Neutrophil (primary cell): Measurements from ENCODE around the gene MYO18A.

Experiments used
- H3K27ac ChIP-seq: fragments of 200-600 bp; sonication (generic); 2 replicates; pipeline ENCODE4 v1.5.1; 2016; ENCODE audit warnings: mild to moderate bottlenecking, moderate library complexity
- H3K27me3 ChIP-seq: fragments of 200-600 bp; sonication (generic); 2 replicates; pipeline ENCODE4 v1.6.0; 2016; ENCODE audit warnings: mild to moderate bottlenecking
- H3K36me3 ChIP-seq: fragments of 200-600 bp; sonication (generic); 2 replicates; pipeline ENCODE4 v1.5.1; 2017
- H3K4me1 ChIP-seq, 2 experiments: fragments of 200-600 bp in 1 of 2; sonication (generic) in 1 of 2; 1 replicate in 1 of 2; 2 replicates in 1 of 2; pipeline versions ENCODE4 v1.5.1 to v1.6.1; 2013 to 2016; ENCODE audit warnings: low read depth in 1 of 2, low read length in 1 of 2, mild to moderate bottlenecking in 1 of 2, moderate library complexity in 1 of 2; ENCODE audit not compliant: control insufficient read depth in 1 of 2, insufficient read depth in 1 of 2
- H3K4me3 ChIP-seq, 2 experiments: fragments of 200-600 bp in 1 of 2; sonication (generic) in 1 of 2; 1 replicate in 1 of 2; 2 replicates in 1 of 2; pipeline ENCODE4 v1.5.1; 2013 to 2016; ENCODE audit warnings: low read depth in 1 of 2, low read length in 1 of 2, mild to moderate bottlenecking in 1 of 2, moderate library complexity in 1 of 2
- H3K9me3 ChIP-seq: fragments of 200-600 bp; sonication (generic); 2 replicates; pipeline ENCODE4 v1.5.1; 2016
- CTCF ChIP-seq: fragments of 200-600 bp; sonication (generic); IDR thresholded peaks from 2 replicates; pipeline ENCODE4 v1.5.1; 2016; ENCODE audit warnings: antibody characterized with exemption

Gene MYO18A

DNA sequence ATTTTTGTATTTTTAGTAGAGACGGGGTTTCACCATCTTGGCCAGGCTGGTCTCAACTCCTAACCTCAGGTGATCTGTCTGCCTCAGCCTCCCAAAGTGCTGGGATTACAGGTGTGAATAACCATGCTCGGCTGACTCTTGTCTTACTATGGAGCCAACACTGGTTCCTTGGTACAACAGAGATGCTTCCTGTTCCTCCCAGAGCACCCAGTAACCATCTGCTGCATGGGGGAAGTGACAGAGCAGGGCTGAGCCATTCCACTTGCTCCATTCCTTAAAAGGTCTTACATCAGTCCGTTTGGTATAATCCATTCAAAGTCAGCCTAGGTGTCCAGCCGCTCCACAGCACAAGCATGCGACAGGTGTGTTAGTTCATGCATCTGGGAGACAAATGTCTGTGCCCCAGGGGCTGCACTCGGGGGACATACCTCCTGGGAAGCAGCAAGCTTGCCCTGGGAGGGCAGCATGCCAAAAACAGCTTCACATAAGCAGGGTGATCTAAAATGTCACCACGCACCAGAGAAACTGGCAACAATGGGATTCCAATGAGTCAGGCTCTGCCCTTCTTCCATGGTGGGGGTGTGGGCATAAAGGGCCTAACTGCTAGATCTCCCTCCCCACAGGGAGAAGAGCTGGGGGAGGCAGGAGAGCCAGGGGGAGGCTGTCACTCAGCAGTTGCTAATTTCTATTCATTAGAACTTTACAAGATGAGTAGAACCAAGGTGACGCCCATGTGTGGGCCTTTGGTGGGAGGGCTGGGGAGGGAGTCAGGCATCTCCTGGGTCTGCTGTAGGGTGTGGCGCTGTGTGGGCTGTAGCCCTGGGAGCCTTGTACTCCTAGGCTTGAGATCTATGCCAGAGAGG lies 101.8 kb downstream of the MYO18A start:
- no peaks in the 10 kb centered on the region for H3K9me3 ChIP-seq
- H3K36me3 ChIP-seq: peaks cover 96% of the 10 kb centered on the region
- H3K27me3 ChIP-seq: no peaks in the 10 kb centered on the region
- H3K4me3 ChIP-seq: no peak overlapping the region
- no peak overlapping the region for H3K27ac ChIP-seq
- no peak for TF ChIP-seq CTCF
- H3K4me1 ChIP-seq: no peaks in the 10 kb centered on the region

GRCh38 chr17:29077320-29077719 lies 102.9 kb downstream of the MYO18A start:
- H3K36me3 ChIP-seq: peaks cover 86% of the 10 kb centered on the region
- H3K27me3 ChIP-seq: no peaks in the 10 kb centered on the region
- H3K27ac ChIP-seq: no peak overlapping the region
- H3K9me3 ChIP-seq: no peaks in the 10 kb centered on the region
- no peaks in the 10 kb centered on the region for H3K4me1 ChIP-seq
- no peak for TF ChIP-seq CTCF
- H3K4me3 ChIP-seq: no peak overlapping the region

- H3K27ac ChIP-seq: no peak overlapping the region
- no peak for TF ChIP-seq CTCF
- H3K4me1 ChIP-seq: no peaks in the 10 kb centered on the region
- peaks cover 80% of the 10 kb centered on the region for H3K36me3 ChIP-seq
- no peak overlapping the region for H3K4me3 ChIP-seq
- no peaks in the 10 kb centered on the region for H3K27me3 ChIP-seq
- H3K9me3 ChIP-seq: no peaks in the 10 kb centered on the region
Measured at GRCh38 chr17:29076722-29077121, 103.5 kb downstream of the MYO18A start.

DNA sequence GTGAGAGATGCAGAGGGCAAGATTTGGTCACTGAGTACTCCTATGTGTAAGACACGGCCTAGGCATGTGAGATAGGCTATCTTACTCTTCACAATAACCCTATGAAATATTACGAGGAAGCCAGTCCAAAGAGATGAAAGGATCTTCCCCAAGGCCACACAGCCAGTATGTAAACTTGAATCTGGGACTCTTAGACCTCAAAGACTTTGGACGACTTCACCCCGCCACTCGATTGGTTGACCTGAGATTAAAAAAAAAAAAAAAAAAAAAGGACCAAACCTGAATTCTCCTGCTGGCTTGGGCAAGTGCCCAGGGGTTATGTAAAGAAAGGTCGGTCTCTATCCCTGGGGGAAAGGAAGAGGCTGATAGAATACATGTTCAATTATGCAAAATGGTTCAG lies 104.1 kb downstream of the MYO18A start:
- H3K9me3 ChIP-seq: no peaks in the 10 kb centered on the region
- no peaks in the 10 kb centered on the region for H3K4me1 ChIP-seq
- H3K27ac ChIP-seq: no peak overlapping the region
- TF ChIP-seq CTCF: no peak
- peaks cover 74% of the 10 kb centered on the region for H3K36me3 ChIP-seq
- H3K4me3 ChIP-seq: no peak overlapping the region
- no peaks in the 10 kb centered on the region for H3K27me3 ChIP-seq

- Histone ChIP-seq H3K27me3 (no peaks in the 10 kb centered on the region), H3K4me3 (no peak overlapping the region), H3K9me3 (no peaks in the 10 kb centered on the region), H3K27ac (no peak overlapping the region), H3K4me1 (no peaks in the 10 kb centered on the region), H3K36me3 (peaks cover 58% of the 10 kb centered on the region)
- no peak for TF ChIP-seq CTCF
Measured at GRCh38 chr17:29074488-29074887, 105.7 kb downstream of the MYO18A start.
